HUDEP-2 (cell line): ENCODE data around the gene ZBTB7A.

Source experiments
- DNase-seq, 76 experiments: peaks; one replicate each; lab custom pipeline; 2025; ENCODE audit not compliant: unreplicated experiment in 76 of 76; lab: John Stamatoyannopoulos, UW

ZBTB7A gene

GRCh38 chr19:4066682-4067395, at the start of gene ZBTB7A:
TSS of gene ZBTB7A (minus strand) at chr19:4066899. CDS start at chr19:4055232, 11,667 bp downstream.
- peak; percentile 77 to 99 (median 98) for DNase-seq

GRCh38 chr19:4115818-4116385, 49.2 kb upstream of the ZBTB7A start:
- no peak for DNase-seq

- no peak for DNase-seq
These were observed 48.5 kb upstream of the ZBTB7A start for GRCh38 chr19:4115050-4115817.

- no peak for DNase-seq
These were observed 47.5 kb upstream of the ZBTB7A start for GRCh38 chr19:4114181-4114580.

- no peak for DNase-seq
These were observed 46.8 kb upstream of the ZBTB7A start for GRCh38 chr19:4113398-4114088.

- no peak for DNase-seq
These were observed 45.7 kb upstream of the ZBTB7A start for GRCh38 chr19:4112367-4112766.

- no peak for DNase-seq
These were observed 42.9 kb upstream of the ZBTB7A start for GRCh38 chr19:4109626-4109945.

GRCh38 chr19:4108767-4109625, 42.3 kb upstream of the ZBTB7A start:
- no peak for DNase-seq

- no peak for DNase-seq
These were observed 36.4 kb upstream of the ZBTB7A start for GRCh38 chr19:4103080-4103433.

GRCh38 chr19:4102339-4103079, 35.8 kb upstream of the ZBTB7A start:
- no peak for DNase-seq

GRCh38 chr19:4101496-4101770, 34.7 kb upstream of the ZBTB7A start:
- no peak for DNase-seq

- no peak for DNase-seq
These were observed 34.2 kb upstream of the ZBTB7A start for GRCh38 chr19:4100647-4101495.

GRCh38 chr19:4099041-4099764, 32.5 kb upstream of the ZBTB7A start:
- no peak for DNase-seq

GRCh38 chr19:4098493-4098892, 31.8 kb upstream of the ZBTB7A start:
- no peak for DNase-seq

GRCh38 chr19:4097501-4097900, 30.8 kb upstream of the ZBTB7A start:
- no peak for DNase-seq

GRCh38 chr19:4096049-4096892, 29.6 kb upstream of the ZBTB7A start:
- DNase-seq = peak in 6 of 76 experiments; percentile 12 to 40 (median 24)

- no peak for DNase-seq
These were observed 28.8 kb upstream of the ZBTB7A start for GRCh38 chr19:4095488-4095844.
